Stimulated activated CD8-positive, alpha-beta memory T cell treated with anti-CD3 and anti-CD28 coated beads, Interleukin-15, amount 100 ng/mL, for 1 hour (primary cell): Measurements from ENCODE around the gene IFI27L1.

ENCODE experiments used
- DNase-seq: peaks from one replicate; pipeline ENCODE4 v3.0.0-alpha.2; 2020; ENCODE audit warnings: low read depth

Gene IFI27L1, protein sequence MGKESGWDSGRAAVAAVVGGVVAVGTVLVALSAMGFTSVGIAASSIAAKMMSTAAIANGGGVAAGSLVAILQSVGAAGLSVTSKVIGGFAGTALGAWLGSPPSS

DNA sequence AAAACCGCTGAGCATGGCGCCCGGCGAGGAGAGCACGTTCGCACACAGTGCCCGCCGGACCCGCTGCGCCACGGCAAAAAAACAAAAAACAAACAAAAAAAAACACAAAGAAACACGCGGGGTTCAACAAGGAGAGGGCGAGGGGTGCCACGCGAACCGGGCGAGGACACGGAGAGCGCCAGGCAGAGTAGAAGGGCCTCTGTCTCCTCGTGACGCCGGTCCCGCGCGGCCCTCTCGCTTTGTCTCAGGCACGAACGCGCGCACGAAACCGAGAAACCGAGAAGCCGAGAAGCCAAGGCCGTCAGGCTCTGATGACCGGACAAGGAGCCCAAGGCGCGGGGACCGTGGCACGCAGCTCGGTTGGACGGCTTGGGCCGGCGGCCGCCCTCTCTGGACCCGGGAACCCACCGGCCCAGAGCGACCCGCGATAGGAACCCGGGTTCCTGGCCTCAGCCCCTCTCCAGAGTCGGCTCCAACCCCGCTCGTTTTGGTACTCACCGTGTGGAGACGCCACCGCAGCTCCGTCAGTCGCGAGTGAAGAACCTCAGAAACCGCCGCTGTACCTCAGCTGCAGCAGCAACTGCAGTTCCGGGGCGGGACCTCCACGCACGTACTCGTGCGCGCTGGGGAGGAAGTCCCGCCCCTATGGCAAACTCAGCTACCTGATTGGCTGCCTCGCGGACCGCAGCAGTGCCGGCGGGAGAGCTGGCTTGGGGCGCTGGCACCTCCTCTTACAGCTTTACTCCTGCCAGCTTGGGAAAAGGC, at the start of gene IFI27L1, which contains the start of gene DDX24:
TSS of gene IFI27L1 (plus strand) at position 690 of the 765 bp plus-strand sequence. CDS start 15,628 bp downstream, outside the sequence.
TSS of gene DDX24 (minus strand) at position 582 of the 765 bp plus-strand sequence. CDS start 1,460 bp downstream, outside the sequence.
- peak; percentile 92 for DNase-seq

DNA sequence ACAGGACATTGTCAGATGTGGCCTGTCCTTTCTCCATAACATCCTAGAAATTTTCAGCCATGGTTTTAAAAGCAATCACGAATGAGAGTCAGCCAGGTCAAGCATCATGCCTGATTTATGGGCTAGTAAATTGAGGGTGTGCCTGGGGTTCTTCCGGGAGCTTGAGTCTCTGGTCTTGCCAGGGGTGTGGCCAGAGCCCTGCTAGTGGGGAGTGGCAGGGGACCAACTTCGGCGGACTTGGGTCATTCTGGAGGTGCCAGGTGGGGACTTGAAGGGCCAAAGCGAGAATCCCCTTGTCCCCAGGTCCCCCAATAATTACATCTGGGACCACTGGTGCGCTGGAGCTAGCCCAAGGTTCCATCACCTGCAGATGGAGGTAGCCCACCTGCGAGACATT, 49.2 kb upstream of the IFI27L1 start:
- DNase-seq: no peak

DNA sequence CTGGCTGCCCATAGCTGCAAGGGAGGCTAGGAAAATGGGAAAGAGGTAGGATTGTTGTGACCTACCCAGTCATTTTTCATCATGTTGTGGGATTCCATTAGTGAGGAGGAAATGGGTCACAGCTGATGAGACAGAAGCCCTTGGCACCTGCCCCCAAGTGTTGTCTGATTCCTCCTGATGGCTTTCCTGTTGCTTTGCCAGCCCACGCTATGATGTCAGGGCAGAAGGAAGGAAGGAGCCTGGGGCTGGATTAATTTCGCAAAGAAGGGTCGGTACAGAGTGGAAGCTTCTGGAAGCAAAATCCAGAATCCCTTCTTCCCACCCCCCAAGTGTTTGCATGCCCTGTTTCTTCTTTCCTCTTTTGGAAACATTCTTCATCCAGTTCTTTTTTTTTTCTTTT, 46.2 kb upstream of the IFI27L1 start:
- no peak for DNase-seq

DNA sequence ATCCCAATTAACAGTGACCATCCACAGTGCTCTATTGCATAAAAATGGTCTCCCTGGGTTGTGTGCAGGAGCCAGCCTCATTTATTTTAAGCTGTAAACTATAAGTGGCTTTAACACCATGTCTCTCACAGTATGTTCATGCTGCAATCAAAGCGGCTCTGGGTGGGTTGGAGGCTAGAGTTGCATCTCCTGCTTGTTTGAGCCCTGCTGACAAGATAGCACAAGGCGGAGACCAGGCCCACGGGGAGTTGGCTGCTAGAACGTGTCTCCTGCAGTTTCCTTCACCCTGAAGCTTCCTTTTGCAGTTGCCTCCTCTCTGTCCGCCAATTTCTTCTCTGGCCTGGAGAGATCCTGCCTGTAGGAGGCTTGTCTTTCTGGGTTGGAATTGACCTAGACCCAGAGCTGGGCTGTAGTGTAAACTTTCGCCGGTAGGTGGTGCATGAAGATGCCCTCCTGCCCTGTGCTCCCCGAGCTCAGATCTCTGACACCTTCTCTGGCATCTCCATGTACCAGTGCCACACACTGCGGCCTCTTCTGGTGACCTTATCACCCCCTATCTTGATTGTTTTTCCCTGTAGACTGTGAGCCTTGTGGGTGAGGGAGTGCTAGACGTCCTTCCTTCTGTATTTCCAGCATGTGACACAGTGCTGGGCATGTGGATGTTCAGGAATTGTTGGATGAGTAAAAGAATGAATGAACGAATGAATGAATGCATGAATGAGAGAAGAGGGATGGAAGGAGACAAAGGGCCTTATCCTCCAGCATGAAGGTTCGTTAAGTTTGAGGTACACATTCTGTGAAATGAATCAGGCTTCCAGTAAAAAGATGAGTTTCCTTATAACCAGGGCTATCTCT, 44.6 kb upstream of the IFI27L1 start:
- DNase-seq: peak; percentile 58

DNA sequence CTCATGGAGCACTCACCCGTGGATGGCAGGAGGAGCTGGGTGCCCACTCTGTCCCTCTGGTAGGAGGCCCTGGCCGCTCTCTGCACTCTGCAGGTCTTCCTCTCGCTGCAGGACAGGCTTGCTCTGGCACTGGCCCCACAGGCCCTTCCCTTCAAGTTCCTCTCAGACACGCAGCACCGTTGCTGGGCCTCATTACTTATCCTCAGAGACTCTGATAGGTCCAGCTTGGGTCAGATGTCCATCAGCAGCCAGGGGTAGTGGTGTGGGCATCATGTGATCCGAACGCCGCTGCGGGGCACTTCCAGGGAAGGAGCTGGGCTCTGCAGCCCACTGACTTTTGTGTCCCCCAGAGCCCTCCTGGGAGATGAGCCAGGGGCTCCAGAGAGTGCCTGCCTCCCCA, 43.2 kb upstream of the IFI27L1 start:
- DNase-seq: no peak

DNA sequence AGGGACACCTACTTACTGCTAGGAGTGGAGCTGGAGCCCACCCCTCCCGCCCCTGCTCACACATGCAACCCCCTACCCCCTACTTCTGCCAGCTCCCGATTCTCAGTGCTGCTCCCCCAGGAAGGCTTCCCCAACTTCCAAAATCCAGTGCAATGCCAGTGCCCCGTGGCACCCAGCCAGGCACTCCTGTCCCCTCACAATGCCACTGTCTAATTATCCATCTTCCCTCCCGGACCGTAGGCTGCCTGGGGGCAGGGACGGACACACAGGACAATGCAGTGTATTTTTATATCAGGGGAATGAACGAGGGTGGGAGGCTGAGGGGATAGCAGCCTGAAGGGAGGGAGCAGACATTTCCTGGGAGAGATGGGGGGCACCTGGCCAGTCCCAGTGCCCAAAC, 42.6 kb upstream of the IFI27L1 start:
- DNase-seq: no peak

DNA sequence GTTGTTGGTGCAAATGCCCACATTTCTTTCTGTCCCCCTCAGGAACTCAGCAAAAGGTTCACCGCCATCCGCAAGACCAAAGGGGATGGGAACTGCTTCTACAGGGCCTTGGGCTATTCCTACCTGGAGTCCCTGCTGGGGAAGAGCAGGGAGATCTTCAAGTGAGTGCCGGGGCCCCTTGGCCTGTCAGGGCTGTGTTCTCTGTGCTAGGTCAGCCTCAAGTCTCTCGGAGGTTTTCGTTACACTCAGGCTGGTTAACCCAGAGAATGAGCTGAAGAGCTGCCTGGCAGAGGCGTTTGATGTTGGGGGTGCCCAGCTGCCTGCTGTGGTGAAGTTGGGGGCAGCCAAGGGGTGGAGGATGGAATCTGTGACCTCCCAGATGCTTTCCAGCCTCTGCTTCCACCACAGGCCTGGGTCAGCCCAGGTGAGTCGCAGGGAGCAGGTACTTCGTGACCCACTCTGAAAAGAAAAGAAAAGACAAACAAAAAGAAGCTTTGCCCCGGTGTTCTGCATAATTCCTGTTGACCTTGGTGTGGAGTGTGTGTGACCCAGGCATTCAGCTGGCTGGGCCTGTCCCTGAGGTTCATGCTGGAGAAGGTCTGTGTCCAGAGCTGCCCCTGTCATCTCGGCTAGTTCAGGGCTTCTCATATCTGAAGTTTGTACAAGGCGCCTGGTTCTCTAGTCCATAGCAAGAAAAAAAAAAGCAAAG, 42.0 kb upstream of the IFI27L1 start:
- no peak for DNase-seq

DNA sequence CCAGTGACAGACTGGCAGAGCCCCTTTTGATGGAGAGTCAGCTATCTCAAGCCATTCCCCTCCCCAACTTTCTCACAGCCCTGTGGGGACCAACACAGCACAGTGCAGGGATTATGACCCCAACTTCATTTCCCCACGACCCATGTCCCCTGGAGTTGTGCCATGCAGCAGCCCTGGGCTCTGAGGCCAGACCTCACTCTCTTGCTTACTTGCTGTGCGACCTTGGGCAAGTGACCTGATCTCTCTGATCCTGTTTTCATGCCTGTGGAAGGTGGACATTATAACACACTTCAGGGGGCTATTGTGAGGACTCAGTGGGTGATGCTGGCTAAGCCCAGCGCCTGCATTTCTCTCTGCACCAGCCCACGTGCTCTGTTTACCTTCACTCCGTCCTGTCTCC, 40.9 kb upstream of the IFI27L1 start:
- DNase-seq: no peak

DNA sequence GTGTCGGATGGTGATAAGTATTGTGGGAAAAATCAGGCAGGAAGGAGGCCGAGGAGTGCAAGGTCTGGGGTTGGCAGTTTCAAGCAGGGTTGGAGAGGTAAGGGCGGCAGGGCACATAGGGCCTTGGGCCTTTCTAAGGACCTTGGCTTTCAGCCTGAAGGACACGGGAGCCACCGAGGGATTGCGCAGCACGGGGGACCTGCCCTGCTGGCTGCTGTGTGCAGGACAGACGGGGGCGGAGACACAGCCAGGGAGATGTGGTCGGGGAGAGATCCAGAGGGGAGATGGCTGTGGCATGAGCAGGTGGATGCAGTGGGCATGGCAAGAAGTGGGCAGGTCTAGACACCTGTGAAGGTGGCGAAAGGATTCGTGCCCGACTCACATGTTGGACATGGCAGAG, 40.3 kb upstream of the IFI27L1 start:
- DNase-seq: no peak

DNA sequence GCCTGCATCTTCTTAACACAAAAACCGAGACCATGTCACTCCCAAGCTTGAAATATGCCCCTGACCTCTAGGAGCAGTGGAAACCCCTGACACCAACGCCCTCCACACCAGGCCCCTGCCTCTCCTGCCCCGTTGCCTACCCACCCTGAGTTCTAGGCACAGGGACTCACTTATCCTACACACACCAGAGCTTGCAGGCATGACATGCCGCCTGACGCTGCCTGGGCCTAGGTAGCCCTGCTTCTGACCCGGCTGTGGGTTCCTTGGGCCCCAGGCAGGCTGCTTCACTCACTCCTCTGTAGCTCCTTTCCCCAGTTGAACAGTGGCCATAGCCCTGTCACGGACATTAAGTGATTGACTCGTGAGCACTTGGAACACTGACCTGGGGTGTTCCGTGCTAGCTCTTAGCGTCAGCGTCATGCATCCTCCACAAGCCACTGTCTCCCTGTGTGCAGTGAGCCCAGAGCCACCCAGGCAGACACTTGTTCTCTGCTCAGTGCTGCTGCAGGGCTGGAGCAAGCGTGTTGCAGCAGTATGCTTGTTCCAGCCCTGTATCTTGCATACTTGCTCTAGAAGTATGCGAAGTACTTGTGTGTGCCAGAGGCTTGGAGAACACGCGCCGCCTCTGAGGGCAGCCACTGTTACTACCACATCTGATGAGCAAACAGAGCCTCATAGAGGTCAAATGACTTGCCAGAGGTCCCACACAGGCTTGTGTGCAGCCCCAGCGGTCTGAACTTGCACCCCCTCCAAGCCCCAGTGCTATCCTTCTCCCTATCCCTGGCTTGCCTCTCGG, 39.4 kb upstream of the IFI27L1 start:
- DNase-seq: no peak

DNA sequence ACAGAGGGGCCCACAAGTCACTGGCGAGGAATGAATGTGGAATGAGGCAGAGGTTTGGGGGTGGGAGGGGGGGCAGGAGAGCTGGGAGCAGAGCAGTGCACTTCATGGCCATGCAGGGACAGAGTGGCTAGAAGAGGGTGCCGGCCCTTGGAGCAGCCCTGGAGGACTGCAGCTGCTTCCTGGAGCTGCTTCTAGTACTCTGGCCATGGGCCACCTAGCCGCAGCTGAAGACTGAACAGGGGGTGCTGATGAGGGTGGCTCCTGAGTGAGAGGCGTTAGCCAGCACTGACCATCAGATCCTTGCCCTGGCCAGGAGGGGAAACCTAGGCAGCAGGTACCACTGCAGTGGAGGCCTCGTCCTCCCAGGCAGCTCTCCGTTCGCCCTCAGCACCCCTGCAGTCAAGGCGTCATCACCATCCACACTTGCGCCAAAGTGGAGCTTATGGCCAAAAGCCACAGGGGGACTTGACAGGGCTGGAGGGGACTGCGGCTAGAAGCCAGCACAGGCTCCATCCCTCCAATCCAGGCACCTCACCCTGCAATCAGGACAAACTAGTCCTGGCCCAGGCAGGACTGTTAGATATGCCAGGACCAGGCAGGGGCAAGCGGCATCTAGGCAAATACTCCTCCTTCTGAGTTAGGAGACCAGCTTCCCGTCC, 38.5 kb upstream of the IFI27L1 start:
- no peak for DNase-seq

DNA sequence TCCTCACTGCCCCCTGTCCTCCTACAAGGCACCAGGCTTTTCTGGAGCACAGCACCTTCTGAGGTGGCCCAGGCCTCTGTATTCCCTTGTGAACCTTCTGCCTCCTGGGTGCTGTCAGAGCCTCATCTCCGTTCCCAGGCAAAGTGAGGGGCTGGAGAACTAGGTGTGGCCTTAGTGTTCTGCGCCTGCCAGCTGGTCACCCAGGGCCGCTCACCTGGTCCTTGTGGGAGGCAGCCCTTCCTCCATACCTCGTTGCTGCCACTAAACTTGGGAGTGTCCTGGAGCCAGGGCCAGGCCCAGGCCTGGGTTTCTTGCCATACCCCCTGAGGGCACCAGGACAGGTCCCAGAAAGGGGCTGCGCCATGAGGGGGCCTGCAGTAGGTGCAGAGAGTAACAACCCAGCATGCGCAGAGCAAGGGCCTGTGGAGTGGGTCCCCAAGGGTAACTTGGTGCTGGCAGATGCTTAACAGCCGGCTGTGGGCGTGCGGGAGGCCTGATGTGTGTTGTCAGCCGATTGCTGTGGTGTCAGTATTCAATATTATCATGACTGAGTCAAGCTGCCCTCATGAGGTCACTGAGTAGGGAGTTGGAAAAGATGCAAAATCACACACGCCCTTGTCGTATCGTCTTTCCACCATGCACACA, 37.9 kb upstream of the IFI27L1 start:
- no peak for DNase-seq

DNA sequence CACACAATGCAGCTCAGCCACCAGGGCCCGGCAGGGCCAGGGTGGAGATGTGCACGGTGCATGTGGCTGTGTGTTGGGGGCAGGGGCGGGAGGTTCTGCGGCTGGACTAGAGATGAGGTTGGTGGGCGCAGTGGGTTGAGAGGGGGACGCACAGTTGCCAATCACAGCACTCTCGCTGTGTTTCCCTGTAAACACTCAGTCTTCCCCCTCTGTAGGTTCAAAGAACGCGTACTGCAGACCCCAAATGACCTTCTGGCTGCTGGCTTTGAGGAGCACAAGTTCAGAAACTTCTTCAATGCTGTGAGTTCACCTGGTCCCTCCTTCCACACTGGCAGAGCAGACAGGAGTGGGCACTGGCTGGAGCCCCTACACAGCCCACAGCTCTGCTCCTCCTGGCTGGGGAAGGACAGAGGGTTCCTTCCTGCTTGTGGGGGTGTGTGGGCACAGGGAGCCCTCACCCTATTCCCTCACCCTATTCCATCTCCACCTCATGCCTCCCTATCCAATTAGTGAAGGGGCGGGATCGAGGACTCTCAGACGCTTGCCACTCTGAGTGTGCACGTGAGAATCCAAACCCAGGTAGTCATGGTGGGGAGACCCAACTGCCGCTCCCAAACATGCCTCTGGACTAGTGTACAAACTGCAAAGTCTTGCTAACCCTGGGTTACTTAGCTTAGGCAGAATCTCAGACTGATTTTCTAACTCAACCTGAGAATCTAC, 37.2 kb upstream of the IFI27L1 start:
- no peak for DNase-seq

DNA sequence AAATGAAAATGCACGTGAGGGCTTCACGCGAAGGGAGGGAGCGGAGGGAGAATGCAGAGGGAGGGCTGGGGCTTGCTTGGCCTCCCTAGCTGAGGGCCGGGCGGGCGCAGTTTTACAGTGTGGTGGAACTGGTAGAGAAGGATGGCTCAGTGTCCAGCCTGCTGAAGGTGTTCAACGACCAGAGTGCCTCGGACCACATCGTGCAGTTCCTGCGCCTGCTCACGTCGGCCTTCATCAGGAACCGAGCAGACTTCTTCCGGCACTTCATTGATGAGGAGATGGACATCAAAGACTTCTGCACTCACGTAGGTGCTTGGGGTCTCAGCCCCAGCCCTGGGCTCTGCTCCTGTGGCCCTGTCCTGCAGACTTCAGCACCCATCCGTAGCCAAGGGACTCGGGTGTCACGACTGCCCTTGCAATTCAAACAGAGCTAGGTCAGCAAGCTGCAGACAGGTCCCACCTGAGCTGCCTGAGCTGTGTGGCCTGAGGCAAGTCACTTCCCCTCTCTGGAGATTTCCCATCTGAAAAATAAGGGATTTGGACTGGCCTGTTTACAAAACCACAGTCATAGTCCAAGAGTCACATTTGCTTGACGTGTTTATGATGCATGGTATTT, 36.5 kb upstream of the IFI27L1 start:
- DNase-seq: no peak

DNA sequence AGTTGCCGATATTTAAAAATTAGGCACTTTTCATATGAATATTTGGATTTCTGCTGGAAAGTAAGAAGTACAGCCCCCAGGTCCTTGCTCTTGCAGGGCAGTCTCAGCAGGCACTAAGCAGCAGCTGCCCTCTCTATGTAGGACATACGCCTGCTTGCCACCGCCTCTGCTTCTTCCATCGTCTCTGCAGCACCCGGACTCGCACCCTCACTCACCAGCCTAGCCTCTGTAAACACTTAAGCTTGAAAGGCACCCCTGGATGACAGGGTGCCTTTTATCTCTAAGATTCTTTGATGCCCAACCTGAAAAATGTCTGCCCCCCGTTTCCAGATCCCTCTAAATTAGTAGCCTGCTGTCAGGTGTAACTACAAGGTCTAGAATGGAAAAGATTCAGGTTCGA, 36.0 kb upstream of the IFI27L1 start:
- no peak for DNase-seq

DNA sequence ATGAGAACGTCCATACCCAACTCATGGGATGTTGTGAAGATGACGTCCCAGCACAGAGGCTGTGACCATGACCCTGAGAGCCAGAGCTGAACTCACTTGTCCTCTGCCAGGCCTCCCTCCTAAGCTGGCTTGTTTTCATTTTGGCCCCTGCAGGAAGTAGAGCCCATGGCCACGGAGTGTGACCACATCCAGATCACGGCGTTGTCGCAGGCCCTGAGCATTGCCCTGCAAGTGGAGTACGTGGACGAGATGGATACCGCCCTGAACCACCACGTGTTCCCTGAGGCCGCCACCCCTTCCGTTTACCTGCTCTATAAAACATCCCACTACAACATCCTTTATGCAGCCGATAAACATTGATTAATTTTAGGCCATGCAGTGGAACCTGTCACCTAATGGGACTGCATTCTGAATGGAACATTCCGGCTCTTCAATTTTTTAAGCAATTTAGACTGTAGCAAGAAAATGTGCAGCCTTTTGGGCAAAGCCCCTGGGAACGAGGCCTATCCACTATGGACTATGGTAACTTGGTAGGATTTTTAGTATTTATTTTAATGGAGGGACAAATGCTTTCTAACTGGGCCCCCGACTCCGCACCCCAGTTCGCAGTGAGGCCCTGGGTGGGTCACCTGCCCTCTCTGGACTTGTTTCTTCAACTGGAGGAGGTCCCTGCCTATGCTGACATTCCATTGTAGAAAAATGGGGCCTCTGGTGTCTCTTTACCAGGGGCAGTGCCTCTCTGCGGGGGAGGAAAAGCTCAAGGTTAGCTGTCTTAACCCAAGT, 35.4 kb upstream of the IFI27L1 start:
- no peak for DNase-seq

DNA sequence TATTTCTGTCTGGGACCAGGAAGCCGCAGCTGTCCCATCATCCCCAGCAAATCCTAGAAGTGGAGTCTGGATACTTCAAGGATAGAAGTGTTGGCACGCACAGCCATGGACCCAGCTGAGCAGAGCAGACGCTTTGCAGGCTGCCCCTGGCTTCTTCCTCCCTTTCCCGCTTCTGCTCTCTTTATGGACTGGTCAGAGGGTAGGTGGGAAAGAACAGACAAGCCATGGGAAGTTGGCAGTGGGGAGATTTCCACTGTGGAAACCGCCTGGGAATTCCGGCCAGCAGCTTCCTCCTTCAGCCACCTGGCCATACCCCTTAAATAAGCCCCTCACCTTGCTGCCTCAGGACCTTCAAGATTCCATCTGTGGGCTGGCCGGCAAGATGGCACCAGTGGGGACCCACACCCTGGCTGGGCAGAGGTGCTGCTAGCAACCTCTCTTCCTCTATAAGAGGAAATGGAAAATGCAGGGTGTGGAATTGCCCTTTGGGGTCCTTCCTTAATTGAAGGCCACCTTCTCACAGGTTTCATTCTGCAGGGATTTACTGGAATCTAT, 34.3 kb upstream of the IFI27L1 start:
- DNase-seq: no peak

DNA sequence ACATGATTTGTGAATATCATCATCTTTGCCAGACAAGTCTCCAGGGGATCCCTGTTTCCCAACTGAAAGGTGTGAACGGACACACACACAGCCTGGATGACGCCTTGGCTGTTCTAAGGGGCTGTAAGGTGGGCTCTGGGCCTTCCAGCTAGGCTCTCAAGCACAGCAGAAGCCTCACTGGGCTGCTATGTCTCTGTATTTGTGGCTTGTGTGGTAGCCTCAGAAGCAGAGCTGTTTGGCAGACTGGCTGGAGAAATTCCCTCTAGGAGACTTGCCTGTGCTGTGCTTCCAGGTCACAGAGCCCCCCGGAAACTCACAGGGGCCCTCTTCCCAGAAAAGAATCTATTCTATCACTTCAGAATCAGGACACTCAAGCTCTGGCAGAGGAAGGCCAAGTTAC, 33.5 kb upstream of the IFI27L1 start:
- DNase-seq: no peak
